ENCODE measurements around the gene ZNF391. TPM values are rescaled to one million over a fixed set of nuclear protein-coding genes. Genes with fewer than 3 reads are reported as not detected.
"Not testable (repeated sequence)": the region's sequence is repeated elsewhere in the genome, so short reads cannot be mapped to it uniquely, and the experiment has no call there.

The ZNF391 gene
- total RNA-seq, 1 donor from 2014 or later: 4.5 TPM

GRCh38 chr6:27370391-27370790 is 18.2 kb upstream of the ZNF391 start:
- no peak for TF ChIP-seq CTCF (IDR thresholded peaks at IDR 0.05)
- Mint-ChIP-seq H3K4me3 (ENCODE audit: unreplicated experiment) (no peak overlapping the region), H3K27ac (ENCODE audit: unreplicated experiment) (no peak overlapping the region)

GRCh38 chr6:27374824-27375612 is 13.5 kb upstream of the ZNF391 start:
- H3K27ac Mint-ChIP-seq (ENCODE audit: unreplicated experiment): peak overlapping the region; percentile 67
- no peaks in the 10 kb centered on the region for H3K36me3 Mint-ChIP-seq (ENCODE audit: low read depth)
- H3K4me3 Mint-ChIP-seq (ENCODE audit: unreplicated experiment): peak overlapping the region; percentile 84
- H3K9me3 Mint-ChIP-seq (ENCODE audit: low read depth): peaks cover 3% of the 10 kb centered on the region
- TF ChIP-seq CTCF (IDR thresholded peaks at IDR 0.05): no peak
- H3K27me3 Mint-ChIP-seq (ENCODE audit: low read depth): no peaks in the 10 kb centered on the region
- DNase-seq (ENCODE audit: low spot score): no peak
- H3K4me1 Mint-ChIP-seq (ENCODE audit: low read depth): peaks cover 13% of the 10 kb centered on the region

More at GRCh38 chr6:27370391-27370790, 18.2 kb upstream of the ZNF391 start:
- peaks cover 10% of the 10 kb centered on the region for H3K4me1 Mint-ChIP-seq (ENCODE audit: low read depth)
- peaks cover 10% of the 10 kb centered on the region for H3K36me3 Mint-ChIP-seq (ENCODE audit: low read depth)
- no peaks in the 10 kb centered on the region for H3K27me3 Mint-ChIP-seq (ENCODE audit: low read depth)
- peaks cover 8% of the 10 kb centered on the region for H3K9me3 Mint-ChIP-seq (ENCODE audit: low read depth)
- no peak for DNase-seq (ENCODE audit: low spot score)

DNA sequence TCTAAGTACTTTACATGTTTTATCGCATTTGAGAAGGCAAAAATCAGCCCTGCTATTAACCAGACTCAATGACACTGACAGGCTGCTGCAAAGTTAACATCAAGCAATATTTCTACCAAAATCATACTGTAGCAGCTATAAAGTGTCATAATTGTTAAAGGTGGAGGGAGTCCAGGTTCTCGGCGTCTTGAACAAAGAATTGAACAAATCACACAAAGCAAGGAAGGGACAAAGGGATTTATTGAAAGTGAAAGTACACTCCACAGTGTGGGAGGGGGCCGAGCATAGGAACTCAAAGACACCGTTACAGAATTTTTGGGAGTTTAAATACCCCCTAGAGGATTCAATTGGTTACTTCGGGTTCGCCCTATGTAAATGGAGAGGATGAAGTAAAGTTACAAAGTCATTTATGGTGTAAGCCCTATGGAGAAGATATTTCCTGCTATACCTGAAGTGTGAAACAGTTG is 12.9 kb upstream of the ZNF391 start:
- peak; percentile 34 for TF ChIP-seq CTCF (IDR thresholded peaks at IDR 0.05)
- H3K36me3 Mint-ChIP-seq (ENCODE audit: low read depth): no peaks in the 10 kb centered on the region
- H3K27ac Mint-ChIP-seq (ENCODE audit: unreplicated experiment): no peak overlapping the region
- peak overlapping the region; percentile 84 for H3K4me3 Mint-ChIP-seq (ENCODE audit: unreplicated experiment)
- H3K9me3 Mint-ChIP-seq (ENCODE audit: low read depth): peaks cover 3% of the 10 kb centered on the region
- no peak for DNase-seq (ENCODE audit: low spot score)
- peaks cover 13% of the 10 kb centered on the region for H3K4me1 Mint-ChIP-seq (ENCODE audit: low read depth)
- no peaks in the 10 kb centered on the region for H3K27me3 Mint-ChIP-seq (ENCODE audit: low read depth)

GRCh38 chr6:27378406-27378805 is 10.2 kb upstream of the ZNF391 start:
- not testable (repeated sequence) for H3K36me3 Mint-ChIP-seq (ENCODE audit: low read depth); DNase-seq (ENCODE audit: low spot score); H3K27me3 Mint-ChIP-seq (ENCODE audit: low read depth); H3K27ac Mint-ChIP-seq (ENCODE audit: unreplicated experiment); H3K4me3 Mint-ChIP-seq (ENCODE audit: unreplicated experiment)
- H3K4me1 Mint-ChIP-seq (ENCODE audit: low read depth): peaks cover 13% of the 10 kb centered on the region
- H3K9me3 Mint-ChIP-seq (ENCODE audit: low read depth): peaks cover 11% of the 10 kb centered on the region

- not testable (repeated sequence) for H3K36me3 Mint-ChIP-seq (ENCODE audit: low read depth); DNase-seq (ENCODE audit: low spot score); H3K27me3 Mint-ChIP-seq (ENCODE audit: low read depth); H3K27ac Mint-ChIP-seq (ENCODE audit: unreplicated experiment); H3K4me3 Mint-ChIP-seq (ENCODE audit: unreplicated experiment); H3K4me1 Mint-ChIP-seq (ENCODE audit: low read depth)
- H3K9me3 Mint-ChIP-seq (ENCODE audit: low read depth): peaks cover 14% of the 10 kb centered on the region
Observed at GRCh38 chr6:27381001-27381400, 7.6 kb upstream of the ZNF391 start.

DNA sequence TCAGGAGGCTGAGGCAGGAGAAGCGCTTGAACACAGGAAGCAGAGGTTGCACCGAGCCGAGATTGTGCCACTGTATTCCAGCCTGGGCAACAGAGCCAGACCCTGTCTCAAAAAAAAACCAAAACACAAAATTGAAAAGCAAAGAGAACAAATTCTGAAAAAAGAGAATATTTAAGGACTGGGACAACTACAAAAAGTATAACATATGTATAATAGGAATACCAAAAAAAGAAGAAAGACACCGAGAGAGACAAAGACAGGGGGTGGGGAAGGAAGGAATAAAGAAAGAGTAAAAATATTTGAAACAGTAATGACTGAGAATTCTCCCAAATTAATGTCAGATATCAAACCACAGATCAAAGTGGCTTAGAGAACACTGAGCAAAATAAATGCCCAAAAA is 5.5 kb upstream of the ZNF391 start:
- H3K4me1 Mint-ChIP-seq (ENCODE audit: low read depth): peaks cover 3% of the 10 kb centered on the region
- peaks cover 3% of the 10 kb centered on the region for H3K36me3 Mint-ChIP-seq (ENCODE audit: low read depth)
- H3K27me3 Mint-ChIP-seq (ENCODE audit: low read depth): peaks cover 4% of the 10 kb centered on the region
- no peak overlapping the region for H3K4me3 Mint-ChIP-seq (ENCODE audit: unreplicated experiment)
- TF ChIP-seq CTCF (IDR thresholded peaks at IDR 0.05): no peak
- DNase-seq (ENCODE audit: low spot score): no peak
- H3K27ac Mint-ChIP-seq (ENCODE audit: unreplicated experiment): no peak overlapping the region
- peaks cover 14% of the 10 kb centered on the region for H3K9me3 Mint-ChIP-seq (ENCODE audit: low read depth)
